HG03097 (cell line): ENCODE measurements around the gene ENPEP.
"Not testable (repeated sequence)": the region's sequence is repeated elsewhere in the genome, so short reads cannot be mapped to it uniquely, and the experiment has no call there.

Source experiments
- ATAC-seq: cut with Tn5 transposase; IDR thresholded peaks from one replicate; pipeline ENCODE4 v1.9.1; 2021; ENCODE audit not compliant: unreplicated experiment, low FRiP score

Gene ENPEP

DNA sequence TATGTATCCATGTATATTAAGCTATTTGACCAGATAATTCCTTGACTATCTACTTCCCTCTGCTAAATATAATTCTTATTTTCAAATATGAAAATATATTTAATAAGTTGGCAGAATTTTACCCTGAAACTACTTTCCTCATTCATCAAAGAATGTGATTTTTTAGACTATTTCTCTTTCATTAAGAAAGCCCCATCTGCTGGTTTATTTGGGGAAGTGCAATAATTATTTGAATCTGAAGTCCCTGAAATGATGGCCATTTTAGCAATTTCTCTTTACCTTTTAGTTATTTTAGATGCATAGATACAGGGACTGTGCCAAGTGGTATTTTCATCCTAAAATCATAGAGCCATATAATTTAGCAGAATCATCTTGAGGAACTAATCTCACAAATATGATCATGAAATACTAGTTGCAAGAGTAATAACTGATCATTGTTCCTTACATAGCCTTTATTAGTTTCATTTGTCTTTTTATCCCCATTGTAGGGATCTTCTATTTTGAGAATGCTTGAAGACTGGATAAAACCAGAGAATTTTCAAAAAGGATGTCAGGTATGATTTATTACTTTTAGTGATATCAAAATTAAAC, 39.0 kb downstream of the ENPEP start:
- no peak for ATAC-seq

DNA sequence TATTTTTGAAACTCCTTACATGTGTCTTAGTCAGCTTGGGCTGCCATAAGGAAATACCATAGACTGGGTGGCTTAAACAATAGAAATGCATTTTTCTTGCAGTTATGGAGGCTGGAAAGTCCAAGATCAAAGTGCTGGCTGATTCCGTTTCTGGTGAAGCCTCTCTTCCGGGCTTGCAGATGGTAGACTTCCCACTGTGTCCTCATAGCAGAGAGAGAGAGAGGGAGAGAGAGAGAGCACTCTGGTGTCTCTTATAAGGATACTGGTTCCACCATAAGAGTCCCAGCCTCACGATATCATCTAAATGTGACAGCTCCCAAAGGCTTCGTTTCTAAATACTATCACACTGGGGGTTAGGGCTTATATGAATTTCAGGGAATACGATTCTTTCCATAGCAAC, 39.7 kb downstream of the ENPEP start:
- no peak for ATAC-seq

DNA sequence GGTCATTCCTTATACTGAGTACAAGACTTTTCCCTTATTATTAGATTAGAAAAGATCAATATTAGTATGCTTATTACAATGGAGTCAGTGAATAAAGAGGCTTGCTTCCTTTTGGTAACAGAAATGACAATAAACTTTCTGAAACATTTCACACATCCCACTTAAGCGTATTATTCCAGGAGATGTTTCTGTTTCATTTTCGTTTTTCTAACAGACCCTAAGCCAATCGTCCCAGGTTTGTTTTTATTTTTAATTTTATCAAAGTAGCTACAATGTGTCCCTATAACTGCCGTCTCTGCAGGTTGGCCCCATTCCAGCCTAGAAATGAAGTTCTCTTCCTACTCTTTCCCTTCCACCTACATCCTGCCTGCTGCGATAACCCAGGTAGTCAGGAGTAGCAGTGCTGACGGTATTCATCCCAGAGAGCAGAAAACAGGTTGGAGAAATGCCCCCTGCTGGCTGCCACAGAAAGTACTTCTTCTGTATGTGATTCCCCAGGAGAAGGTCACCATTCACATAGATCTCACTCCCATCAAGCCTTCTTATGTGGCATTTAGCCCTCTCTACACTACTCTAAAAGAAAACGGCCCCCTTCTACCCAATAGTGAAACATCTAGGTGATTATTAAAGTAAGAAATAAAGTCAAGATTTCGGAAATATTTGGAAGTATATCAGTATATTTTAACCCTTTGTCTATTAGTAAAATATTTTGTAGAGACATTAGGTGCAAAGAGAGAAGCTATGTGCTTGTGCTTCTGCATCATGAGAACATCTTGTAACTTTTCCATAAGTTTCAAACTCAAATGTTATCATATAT, 40.4 kb downstream of the ENPEP start:
- ATAC-seq, result peak; percentile 83

DNA sequence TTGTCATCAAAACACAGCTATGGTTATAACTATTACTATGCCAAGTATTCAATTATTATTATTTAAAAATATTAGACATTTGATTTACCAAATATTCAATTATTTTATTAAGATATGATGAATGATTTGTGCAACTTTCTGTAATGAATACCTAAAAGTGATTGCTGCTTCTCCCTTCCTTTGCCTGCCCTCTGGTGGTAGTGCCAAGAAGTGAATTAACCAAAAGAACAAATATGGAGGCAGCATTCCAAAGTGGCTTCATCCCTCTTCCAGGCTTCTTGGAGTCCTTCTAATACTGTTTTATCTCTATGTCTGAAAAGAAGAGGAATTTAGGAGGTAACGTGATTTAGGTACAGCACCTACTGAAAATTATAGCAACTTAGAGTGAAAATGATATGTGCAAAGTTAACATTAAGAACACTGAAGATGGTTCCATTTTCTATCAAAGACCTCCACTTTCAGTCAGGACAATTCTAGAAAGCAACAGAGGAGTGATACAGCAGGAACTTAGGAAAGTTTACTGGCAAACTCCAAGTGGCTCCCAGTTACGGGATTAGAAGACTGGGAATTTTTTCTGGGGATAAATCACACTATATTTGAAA, 43.0 kb downstream of the ENPEP start:
- no peak for ATAC-seq

DNA sequence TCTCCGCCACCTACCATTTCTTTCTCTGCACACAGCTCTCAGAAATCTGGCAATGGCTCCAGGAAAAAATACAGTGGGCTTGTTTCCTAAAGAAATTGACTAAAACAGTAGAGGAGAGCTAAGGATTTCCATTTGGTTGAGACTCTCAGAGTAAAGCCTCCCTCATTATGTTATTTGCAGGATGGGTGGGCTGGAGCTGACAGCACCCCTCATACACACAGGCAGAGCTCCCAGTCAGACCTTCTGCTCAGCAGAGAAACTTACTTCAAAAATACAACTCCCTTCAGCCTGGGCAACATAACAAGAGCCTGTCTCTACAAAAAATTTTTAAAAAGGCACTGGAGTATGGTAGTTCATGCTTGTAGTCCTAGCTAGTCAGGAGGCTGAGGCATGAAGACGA, 44.9 kb downstream of the ENPEP start:
- no peak for ATAC-seq

DNA sequence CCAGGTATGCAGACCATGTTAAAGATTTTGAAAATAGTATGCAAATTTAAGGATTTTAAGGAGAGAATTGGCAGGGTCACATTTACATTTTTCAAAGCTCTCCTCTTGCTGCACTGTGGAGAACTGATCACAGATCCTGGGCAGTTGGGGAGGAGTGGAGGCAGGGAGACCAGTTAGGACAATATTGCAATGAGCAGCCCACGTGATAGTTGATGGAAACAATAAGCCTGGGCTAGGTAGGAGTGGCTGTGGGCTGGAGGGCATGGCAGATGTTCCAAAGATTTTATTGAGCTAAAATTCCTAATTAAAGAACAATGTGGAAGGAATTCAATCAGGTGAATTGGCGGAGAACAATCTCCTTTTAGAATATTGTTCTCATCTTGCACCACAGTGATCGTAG, 50.6 kb downstream of the ENPEP start:
- no peak for ATAC-seq

DNA sequence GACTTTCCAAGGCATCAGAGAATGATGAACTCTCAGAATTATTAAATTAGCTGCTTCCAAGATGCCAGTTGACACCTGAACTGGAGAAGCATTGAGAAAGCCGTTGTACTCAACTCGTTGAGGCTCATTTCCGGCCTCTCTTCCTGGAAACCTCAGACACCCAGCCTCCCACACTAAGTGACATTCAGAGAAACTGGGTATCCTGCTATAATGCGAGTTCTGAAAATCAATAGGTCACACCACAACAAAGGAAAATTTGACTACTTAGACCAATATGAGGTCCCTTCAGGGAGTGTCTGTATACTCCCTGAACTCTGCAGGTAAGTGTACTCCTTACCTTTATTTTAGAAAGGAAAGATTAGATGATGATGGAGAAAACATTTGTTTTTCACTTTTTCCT, 51.2 kb downstream of the ENPEP start:
- no peak for ATAC-seq

DNA sequence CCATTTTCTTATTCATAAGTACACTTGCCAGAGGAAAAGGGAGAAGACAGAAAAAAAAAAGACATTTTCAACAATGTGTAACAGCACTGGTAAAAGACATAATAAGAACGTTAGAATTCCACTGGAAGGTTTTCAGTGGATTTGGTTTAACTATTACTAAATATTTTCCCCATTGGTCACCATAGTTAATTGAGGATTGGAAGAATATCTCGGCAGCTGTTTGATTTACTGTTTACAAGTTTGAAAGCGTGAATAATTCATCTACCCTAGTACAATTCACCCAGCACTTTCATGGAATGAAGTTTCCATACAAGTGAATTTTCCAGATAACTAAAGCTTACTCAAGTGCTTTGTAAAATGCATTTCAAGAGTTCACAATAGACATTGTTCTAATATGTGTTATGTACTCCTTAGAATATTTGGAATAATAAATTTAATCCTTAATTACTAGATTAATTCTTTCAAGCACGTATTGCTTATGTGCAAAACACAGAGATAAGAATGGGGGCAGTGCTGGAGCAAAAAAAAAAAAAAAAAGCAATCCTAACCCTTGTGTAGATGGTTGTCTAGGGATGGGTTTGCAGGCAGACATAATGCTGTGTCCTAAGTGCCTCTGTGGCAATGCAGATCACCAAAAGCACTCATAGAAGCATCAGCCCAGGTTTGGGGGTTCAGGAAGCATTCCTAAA, 57.1 kb downstream of the ENPEP start:
- ATAC-seq, result no peak

DNA sequence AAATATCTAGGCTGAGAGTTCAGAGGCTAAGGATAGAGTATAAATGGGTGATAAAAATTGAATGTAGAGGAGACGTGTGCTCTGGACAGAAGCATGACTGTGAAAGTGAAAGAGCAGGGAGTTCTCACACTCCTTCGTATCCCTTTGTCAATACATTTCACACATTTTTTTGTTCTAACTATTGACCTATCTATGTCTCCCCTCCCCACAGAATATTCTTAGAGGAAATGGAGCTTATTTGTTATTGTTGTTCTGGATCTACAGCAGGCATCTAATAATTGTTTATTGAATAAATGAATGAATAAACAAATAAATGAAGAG, 57.6 kb downstream of the ENPEP start:
- ATAC-seq, result no peak

DNA sequence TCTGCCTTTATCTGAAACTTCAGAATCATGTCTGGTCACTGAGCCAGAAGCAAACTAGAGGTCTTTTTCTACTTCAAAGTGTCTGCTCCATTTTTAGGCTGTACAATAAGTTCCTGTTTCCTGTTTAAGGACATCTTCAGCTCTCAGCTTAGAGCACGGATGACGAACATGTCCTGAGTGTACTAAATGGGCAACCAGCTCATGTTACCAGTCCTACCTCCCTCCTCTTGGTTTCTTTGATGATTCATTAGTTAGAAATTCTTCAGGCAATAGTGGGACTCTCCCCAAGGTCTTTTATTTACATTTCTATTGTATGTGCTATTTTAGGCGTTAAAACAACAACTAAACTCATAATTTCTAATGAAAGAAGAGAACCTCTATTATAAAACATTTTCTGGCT, 58.0 kb downstream of the ENPEP start:
- no peak for ATAC-seq

DNA sequence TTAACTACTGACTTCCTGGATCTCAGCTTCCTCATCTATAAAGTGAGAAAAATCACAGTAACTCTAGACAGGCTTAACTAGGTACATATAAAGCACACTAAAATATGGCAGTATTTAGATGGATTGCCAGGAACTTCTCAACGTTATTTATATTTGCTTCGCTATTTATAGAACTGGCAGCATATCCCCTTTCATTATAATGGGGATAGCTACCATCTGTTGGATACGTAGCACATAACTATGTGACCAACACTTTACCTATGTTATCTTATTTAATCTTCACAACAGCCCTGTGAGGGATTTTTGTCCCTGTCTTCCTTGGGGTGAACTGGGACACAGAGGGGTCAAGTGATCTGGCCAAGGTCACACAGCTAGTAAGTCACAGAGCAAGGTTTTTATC, 64.6 kb downstream of the ENPEP start:
- ATAC-seq, result no peak

DNA sequence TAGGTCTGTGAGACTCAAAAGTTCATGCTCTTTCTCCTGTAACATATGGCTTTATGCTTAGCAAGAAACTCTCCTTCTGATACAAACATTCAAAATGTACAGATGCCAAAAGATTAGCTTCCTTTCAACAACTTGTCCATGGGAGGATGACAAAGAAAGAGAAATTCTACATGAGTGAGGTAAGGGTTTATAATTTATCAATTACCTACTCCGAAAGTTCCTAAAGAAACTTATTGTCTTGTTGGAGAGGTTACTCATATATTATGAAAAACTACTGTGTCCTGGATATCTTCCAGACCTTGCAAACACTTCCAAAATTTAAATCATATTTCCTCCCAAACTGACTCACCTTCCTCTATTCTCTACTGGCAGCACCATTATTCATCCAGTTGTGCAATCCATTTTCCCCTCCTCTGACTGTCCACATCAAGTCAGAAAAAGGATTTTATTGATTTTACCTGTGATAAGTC, 65.1 kb downstream of the ENPEP start:
- no peak for ATAC-seq

DNA sequence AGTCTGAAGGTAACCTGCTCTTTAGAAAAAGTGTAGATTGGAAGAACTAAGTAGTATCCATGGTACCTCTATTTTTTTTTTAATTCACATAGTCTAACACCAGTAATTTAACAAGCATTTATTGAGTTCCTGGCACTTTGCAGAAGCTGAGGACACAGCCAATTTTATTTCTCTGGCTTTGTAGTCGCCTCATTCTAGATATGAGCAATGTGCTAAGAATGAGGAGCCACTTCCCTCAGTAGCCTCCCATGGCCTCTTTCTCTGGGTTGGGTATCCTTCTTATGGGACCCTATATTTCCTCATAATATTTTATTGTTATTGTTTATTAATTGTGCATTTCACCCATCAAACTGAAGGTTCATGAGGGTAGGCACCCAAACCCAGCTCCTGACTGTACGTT, 67.6 kb downstream of the ENPEP start:
- no peak for ATAC-seq

DNA sequence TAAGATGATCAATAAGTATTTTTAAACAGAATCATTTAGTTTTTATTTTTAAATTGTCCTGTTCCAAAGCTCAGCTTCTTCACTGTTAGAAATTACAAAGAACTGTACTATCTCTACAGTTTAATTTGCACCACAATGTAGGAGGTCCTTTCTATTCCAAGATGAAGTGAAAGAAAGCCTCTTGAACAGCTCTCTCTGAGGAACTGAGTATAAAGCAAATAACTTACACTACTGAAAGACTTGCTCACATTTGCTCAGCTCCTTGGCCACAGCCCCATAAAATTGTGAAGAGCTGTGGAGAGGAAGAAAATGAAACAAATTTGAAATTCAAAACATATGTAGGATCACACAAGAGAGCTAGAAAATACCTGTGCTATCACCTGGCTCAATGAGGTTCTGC, 68.6 kb downstream of the ENPEP start:
- no peak for ATAC-seq

DNA sequence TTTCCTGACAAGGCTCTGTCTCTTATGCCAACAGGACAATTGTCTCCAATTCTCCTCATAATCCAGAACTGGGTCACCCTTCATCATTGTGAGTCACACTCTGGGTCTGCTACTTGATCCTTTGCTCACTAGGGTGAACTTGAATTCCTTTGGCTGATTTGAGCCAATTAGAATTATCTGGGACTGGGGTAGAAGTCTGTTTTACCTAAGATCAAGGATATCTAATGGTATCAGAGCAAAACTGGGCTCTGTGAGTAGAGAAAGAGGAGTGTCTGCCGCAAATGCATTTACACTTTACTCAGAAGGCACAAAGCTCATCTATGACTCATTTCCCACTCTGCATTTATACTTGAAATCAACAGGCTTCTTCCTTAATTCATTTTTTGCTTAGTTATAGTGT, 74.3 kb downstream of the ENPEP start:
- ATAC-seq, result no peak

DNA sequence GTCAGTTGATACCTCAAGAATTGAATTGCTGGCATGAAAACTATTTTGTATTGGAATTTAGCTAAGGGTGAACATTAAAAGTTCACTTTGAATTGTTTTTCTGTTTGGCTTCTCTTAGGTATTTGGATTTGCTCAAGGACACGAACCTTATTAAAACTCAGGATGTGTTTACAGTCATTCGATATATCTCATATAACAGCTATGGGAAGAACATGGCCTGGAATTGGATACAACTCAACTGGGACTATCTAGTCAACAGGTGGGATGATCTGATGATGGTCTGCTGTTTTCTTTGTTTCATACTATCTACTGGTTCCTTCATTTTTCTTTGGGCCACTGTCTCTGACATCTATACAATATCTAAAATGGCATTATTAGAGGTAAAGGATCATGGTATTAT, 77.2 kb downstream of the ENPEP start:
- ATAC-seq, result no peak

DNA sequence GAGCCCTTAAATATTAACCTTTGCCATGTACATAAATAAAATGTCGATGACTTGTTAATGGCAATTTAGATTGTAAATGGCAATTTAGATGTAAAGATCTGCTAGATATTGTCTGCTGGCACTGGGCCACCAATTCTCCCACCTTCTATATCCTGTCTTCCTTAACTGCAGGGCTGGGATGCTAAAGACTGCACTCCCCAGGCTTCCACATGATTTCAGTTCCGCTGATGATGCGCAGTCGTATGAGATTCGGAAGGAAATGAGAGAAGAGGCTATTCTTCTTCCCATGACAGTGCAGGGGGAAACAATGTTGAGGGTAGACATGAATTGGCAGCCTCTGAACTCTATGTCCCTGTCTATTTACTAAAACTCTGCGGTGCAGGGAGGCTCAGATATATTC, 91.3 kb downstream of the ENPEP start:
- ATAC-seq, result no peak

DNA sequence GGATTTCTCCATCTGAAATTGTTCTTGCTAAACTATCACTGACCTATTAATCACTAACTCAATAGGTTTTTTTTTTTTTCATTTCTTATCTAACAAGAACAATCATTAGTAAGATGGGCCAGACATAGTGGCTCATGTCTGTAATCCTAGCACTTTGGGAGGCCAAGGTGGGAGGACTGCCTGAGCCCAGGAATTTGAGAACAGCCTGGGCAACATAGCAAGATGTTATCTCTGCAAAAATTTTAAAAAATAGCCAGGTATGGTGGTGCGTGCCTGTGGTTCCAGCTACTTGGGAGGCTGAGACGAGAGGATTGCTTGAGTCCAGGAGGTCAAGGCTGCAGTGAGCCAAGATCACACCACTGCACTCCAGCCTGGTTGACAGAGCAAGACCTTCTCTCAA, 100.7 kb downstream of the ENPEP start:
- ATAC-seq, result not testable (repeated sequence)

DNA sequence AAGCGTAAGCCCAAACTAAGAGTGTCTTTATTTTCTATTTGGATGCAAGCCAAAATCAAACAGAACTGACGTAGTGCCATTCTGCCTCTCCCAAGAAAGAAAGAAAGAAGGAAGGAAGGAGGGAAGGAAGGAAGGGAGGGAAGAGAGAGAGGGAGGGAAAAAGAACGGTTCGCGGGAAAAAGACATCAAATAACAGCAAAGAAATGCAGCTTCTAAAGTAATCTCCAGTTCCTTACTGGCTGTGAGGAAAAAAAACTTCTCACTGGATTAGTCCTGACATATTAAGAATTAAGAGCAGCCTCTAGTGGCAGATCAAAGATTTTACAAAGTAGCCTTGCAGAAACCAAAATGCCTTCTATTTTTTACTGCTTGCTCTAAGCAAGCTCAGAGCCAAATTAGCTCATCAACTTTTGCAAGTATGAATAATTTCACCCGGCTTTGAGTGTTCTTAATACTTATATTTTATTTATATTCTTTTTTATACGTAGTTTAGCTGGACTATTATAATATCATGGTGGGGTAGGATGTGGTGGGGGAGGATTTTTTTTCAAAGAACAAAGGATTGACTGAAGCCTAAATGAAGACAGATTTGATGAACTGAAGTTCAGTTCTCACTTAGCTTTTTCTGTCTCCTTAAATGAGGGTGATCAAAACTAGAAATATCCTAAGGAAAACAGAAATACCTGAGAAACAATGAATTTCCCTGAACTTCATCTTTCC, 110.3 kb downstream of the ENPEP start:
- ATAC-seq, result no peak

DNA sequence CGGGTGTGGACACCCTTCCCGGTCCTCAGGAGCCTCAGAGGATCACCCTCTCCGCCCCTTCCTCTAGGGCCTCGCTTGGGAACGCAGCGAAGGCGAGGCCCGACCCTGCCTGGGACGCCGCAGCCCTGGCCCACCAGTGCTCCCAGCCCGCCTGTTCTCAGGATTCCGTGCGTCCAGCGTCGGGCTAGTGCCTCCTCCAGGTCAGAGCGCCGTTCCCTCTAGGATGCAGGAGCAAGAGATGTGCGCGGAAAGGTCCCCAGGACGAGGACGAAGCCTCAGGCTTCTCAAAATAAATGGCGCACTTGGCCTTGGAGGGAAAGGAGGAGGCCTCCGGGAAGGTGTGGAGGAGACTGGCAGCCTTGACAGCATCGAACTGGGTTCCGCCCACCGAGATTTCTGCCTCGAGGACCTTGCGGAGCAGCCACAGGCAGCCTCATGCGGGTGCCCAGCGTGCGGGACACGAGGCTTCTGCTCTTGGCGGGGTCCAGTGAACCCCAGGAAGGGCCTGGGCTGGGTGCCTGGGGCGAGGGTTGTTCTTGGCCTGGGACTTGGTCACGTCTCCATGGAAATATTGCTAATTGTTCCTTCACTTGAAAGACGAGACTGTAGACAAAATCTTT, 111.8 kb downstream of the ENPEP start:
- no peak for ATAC-seq
